DMS79 treated with DMSO at 0.1 percent for 48 hours (cell line): Measurements from ENCODE around the gene THOC2.
A peak's percentile ranks its signal among the peaks of the same experiment; 100 is the strongest.
"Not testable (repeated sequence)": the region's sequence is repeated elsewhere in the genome, so short reads cannot be mapped to it uniquely, and the experiment has no call there.

Experiments used
- DNase-seq: peaks from one replicate; lab custom pipeline; 2025; lab: John Stamatoyannopoulos, UW

The THOC2 gene

GRCh38 chrX:123732670-123733363, at the start of gene THOC2:
THOC2 (minus strand) TSS chrX:123733052; CDS start chrX:123733022, 30 bp downstream.
- DNase-seq = peak; percentile 66

GRCh38 chrX:123781786-123782185, 48.9 kb upstream of the THOC2 start:
- not testable (repeated sequence) for DNase-seq

- peak; percentile 54 for DNase-seq
Observed at GRCh38 chrX:123779908-123780396, 47.1 kb upstream of the THOC2 start.

GRCh38 chrX:123773258-123773988, 40.6 kb upstream of the THOC2 start:
- DNase-seq = no peak

GRCh38 chrX:123771449-123772064, 38.7 kb upstream of the THOC2 start:
- DNase-seq = no peak

GRCh38 chrX:123764967-123765871, 32.4 kb upstream of the THOC2 start:
- DNase-seq = peak; percentile 82

GRCh38 chrX:123759849-123760248, 27.0 kb upstream of the THOC2 start:
- not testable (repeated sequence) for DNase-seq

GRCh38 chrX:123757794-123758193, 24.9 kb upstream of the THOC2 start:
- DNase-seq = not testable (repeated sequence)

GRCh38 chrX:123756320-123756719, 23.5 kb upstream of the THOC2 start:
- no peak for DNase-seq

GRCh38 chrX:123755107-123755506, 22.3 kb upstream of the THOC2 start:
- DNase-seq = no peak

- peak; percentile 40 for DNase-seq
Observed at GRCh38 chrX:123753656-123754350, 21.0 kb upstream of the THOC2 start.

- DNase-seq = no peak
Observed at GRCh38 chrX:123749643-123750042, 16.8 kb upstream of the THOC2 start.

- DNase-seq = no peak
Observed at GRCh38 chrX:123745511-123745910, 12.7 kb upstream of the THOC2 start.

GRCh38 chrX:123743312-123743711, 10.5 kb upstream of the THOC2 start:
- no peak for DNase-seq

GRCh38 chrX:123742440-123742839, 9.6 kb upstream of the THOC2 start:
- DNase-seq = no peak

GRCh38 chrX:123740536-123740935, 7.7 kb upstream of the THOC2 start:
- DNase-seq = no peak

GRCh38 chrX:123740006-123740405, 7.2 kb upstream of the THOC2 start:
- DNase-seq = no peak

- DNase-seq = no peak
Observed at GRCh38 chrX:123739474-123739873, 6.6 kb upstream of the THOC2 start.

GRCh38 chrX:123738378-123738940, 5.6 kb upstream of the THOC2 start:
- DNase-seq = no peak

GRCh38 chrX:123736333-123736921, 3.6 kb upstream of the THOC2 start:
- no peak for DNase-seq
